HG03064 (cell line): ENCODE data around the gene TEX51.

Experiments used
- ATAC-seq: cut with Tn5 transposase; IDR thresholded peaks from one replicate; pipeline ENCODE4 v1.9.1; 2021; ENCODE audit warnings: low read depth; ENCODE audit not compliant: unreplicated experiment

TEX51 gene

DNA sequence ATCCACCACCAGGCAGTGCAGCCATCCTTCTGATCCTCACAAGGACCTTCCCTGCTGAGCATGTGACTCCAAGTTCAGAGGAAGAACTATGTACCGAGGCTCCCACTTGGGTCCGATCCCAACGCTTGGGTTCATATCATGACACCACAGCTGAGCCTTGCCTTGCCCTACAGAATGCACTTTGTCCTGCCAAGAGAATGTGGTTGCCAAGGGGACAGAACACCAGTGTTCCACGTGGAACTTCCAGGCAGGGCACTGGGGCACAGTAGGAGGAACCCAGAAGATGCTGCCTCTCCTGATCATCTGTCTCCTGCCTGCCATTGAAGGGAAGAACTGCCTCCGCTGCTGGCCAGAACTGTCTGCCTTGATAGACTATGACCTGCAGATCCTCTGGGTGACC, at the start of gene TEX51:
Gene TEX51, plus strand, starts transcription at position 255 of the 400 bp plus-strand sequence. Its CDS starts 29 bp downstream, at position 284.
- no peak for ATAC-seq

DNA sequence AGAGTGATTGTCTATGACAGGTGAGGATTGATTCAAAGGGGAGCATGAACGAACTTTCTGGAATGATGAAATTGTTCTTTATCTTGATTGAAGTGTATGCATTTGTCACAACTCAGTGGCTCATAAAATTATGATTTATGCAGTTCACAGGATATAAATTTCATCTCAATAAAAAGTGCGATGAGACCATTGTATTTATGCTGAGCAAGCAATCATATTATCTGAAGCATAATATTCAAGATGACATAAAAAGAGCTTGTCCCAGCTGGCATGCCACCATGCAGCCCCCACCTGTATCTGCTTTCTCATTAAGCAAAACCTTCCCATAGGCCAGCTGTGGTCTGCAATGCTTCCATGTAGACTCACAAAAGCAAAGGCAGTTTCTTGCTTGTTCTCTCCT, 49.6 kb upstream of the TEX51 start:
- no peak for ATAC-seq

DNA sequence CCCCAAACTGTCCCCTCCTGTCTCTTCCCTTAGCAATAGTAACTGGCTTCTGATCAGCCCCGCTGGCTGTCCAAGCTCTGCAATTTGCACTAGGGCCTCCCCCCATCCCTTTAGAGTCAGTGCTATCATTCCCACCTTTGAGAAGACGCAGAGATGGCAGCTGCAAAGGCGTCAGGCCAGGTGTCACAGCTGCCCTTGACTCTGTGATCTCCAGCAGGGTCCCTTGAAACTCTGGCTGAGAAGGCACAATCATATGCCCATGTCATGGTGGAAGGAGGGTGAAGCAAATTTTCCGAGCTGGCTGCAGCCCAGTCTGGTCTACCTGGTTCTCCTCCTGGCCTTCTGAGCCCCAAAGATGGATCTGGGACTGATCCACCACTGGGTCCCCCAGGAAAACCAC, 49.2 kb upstream of the TEX51 start:
- no peak for ATAC-seq

DNA sequence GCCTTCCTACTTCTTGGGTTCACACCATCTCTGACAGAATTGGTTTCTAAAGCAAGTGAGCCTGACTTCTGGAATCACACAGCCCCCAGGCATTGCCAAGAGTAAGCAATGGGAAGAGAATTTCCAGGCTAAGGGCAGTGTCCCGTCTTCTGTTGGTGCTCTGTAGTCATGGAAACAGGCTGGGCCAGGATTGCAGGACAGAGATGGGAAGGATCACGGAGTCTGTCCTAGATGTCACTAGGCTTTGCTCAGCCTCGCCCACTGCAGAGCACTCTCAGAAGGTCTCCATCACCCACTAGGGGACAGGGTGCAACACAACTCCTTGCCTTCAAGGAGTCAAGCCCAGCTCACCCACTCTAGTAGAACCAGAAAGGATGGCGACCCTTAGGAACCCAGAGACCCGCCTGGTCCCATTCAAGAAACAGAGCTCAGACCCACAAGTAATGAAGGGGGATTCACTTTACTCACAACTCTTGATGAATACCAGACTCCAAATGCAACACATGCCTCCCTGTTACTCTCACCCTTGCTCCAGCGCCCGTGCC, 48.6 kb upstream of the TEX51 start:
- ATAC-seq = no peak

DNA sequence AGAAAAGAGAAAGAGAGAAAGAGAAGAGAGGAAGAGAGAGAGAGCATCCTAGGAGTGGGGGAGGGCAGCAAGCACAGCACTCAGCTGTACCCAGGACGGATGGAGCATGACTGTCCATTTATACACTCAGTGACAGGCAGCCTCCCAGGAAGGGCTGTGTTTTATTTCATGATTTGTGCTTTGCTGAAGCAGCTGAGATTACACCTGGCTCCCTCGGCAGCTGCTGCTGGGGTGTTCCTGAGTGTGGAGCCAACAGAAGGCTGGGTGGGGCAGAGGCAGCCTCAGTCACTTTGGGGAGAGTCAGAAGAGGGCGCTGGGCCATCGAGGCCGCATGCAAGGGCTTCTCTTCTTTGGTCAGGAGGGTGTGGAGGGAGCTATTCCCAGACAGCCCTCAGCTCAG, 47.8 kb upstream of the TEX51 start:
- no peak for ATAC-seq

DNA sequence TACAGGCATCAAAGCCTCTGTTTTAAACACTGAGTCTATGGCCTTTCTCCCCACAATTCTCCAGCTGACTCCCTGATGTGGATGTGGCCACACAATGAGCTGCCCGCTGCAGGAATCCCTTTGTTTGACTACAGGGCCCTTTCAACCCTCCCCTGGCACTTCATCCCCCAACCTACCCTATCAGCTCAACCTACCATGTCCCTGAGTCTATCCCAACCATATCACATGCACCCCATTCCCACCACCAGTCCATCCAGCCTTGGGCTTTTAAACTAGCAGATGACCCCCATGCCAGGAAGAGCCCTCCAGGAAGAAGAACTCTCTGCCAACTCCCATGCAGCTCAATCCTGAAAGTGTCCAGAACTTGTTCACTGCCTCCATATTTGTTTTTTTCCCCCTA, 46.9 kb upstream of the TEX51 start:
- ATAC-seq = no peak

GRCh38 chr2:126852361-126852760, 46.3 kb upstream of the TEX51 start:
- ATAC-seq = no peak

DNA sequence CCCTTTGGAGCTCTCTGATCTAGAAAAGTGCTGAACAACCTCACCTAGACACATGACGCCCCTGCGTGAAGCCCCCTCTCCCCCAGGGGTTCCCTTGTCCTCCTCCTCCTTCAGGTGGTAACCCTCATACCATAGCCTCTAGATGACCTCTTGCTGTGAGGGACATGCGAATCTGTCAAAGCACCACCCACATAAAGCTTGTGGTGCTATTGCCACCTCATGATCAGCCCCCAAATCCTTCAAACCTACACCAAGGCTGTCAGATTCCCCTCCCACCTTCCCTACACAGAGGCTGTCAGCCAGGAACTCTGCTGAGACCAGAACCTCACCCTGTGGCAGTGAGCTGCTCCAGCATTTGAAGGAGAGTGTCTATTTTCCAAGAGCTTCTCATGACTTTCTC, 43.1 kb upstream of the TEX51 start:
- ATAC-seq = no peak

GRCh38 chr2:126856403-126856802, 42.3 kb upstream of the TEX51 start:
- ATAC-seq = no peak

GRCh38 chr2:126857502-126857901, 41.2 kb upstream of the TEX51 start:
- ATAC-seq = no peak

DNA sequence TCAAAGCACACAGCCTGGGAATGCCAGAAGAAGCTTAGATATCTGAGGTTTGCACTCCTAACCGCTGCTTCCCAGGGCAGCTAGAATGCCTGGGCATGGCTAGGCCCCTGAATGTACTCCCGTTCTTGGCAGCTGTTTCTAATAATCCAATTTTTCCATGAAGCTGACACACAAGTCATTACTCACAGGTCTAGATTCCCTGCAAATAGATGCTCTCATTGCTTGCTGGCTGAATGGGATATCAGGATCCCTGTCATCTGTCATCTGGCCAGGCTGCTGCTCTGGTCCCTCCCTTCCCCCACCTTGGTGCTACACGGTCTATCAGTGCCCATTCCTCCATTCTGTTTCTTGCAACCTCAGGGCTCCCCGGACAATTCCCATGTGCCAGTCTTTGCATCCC, 40.7 kb upstream of the TEX51 start:
- no peak for ATAC-seq

- no peak for ATAC-seq
Measured at GRCh38 chr2:126858436-126858835, 40.3 kb upstream of the TEX51 start.

DNA sequence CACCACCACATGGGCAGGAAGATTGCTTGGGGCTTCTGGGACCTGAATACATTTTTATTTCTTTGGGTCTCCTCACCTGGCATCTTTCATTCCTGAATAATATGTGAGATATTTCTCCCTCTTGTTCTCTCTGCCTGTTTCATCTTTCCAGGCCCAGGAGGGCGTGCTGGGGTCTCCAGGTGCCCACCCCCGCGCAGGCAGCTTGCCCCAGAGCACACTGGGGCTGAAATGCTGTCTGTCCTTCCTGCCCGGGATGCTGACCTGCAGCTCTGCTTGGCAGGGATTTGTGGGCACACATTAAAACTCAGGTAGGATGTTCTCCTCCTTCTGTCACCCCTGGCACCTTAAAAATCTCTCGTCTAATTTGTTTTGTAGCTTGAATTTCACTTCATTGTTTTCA, 39.7 kb upstream of the TEX51 start:
- ATAC-seq = no peak

DNA sequence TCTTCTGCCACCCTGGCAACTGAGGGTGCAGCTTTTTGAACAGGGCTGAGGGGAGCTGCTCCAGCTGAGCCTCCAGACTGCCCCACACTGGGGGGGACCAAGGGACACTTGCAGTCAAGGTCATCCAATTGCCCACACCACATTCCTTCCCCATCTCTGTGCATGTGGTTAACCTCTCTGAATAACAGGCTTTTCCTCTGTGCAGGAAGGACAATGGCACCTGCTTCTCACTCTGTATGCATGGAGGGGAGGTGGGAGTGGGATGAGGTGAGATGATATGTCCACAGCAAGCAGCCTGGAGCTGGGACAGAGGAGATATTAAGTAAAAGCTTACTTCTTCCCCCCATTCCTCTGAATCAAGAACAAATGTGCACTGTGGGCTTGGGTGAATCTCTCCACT, 39.1 kb upstream of the TEX51 start:
- ATAC-seq = no peak

DNA sequence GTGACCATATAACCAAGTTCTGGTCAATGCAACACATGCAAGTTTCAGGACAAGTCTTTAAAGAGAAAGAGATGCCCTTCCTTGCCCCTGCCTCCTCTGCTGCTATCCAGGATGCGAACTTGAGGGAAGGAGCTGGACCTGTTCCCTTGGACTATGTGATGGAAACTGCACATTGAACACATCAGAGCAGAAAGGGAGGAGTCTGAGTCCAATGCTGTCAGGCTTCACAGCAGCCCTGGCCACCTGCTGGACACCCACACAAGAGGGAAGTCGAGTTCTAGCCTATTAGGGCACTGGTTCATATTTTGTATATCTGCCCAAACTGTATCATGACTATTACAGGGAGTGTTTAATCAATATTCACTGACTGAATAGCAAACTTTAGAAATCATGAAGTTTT, 38.3 kb upstream of the TEX51 start:
- ATAC-seq = no peak

GRCh38 chr2:126862730-126863129, 36.0 kb upstream of the TEX51 start:
- no peak for ATAC-seq

GRCh38 chr2:126863336-126864015, 35.2 kb upstream of the TEX51 start:
- no peak for ATAC-seq

GRCh38 chr2:126864861-126865260, 33.8 kb upstream of the TEX51 start:
- no peak for ATAC-seq

- no peak for ATAC-seq
Measured at GRCh38 chr2:126866451-126866850, 32.2 kb upstream of the TEX51 start.

DNA sequence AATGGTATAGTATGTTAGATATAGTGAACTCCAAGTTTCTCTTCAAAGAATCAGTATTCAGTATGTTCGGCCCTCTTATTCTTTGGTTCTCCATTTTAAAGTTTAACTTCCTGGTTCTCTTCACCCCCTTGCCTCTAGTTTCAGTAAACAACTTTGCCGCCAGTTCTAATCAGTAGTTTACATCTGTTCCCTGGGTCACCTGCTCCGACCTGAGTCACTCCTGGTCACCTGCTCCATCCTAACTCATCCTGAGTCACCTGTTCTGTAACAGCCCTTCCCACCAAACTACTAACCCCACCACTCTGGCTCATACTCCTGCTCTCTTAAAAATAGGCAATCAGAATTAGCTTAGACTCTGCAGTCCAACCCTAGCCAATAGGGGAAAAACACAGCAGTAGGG, 23.7 kb upstream of the TEX51 start:
- ATAC-seq = no peak

GRCh38 chr2:126876631-126877030, 22.1 kb upstream of the TEX51 start:
- no peak for ATAC-seq

GRCh38 chr2:126877041-126877440, 21.6 kb upstream of the TEX51 start:
- no peak for ATAC-seq
